ENCODE data around the gene RNF150.

DNA sequence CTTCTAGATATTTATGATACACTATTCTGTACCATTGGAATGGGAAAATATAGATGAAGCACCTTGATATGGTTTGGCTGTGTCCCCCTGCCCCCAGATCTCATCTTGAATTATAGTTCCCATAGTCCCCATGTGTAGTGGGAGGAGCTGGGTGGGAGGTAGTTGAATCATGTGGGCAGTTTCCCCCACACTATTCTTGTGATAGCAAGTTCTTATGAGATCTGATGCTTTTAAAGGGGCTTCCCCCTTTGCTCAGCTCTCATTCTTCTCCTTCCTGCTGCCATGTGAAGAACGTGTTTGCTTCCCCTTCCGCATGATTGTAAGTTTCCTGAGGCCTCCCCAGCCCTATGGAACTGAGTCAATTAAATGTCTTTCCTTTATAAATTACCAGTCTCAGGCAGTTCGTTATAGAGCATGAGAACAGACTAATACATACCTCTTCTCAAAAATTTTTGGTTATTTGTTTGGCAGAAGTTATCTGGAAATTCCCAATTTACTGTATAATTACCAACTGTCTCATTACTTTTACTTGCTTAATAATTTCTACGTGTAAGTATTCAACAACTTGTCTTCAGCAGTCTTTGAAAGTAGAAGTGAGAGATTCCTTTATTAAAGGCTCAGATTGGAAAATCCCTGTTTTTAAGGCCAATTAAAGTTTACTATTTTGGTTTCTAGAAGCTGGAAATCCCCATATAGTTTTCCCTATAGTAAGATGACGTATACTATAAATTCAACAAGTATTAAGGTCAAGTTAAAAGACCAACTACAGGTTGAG lies 152.7 kb downstream of the RNF150 start:
- TF ChIP-seq, protein P1, sequence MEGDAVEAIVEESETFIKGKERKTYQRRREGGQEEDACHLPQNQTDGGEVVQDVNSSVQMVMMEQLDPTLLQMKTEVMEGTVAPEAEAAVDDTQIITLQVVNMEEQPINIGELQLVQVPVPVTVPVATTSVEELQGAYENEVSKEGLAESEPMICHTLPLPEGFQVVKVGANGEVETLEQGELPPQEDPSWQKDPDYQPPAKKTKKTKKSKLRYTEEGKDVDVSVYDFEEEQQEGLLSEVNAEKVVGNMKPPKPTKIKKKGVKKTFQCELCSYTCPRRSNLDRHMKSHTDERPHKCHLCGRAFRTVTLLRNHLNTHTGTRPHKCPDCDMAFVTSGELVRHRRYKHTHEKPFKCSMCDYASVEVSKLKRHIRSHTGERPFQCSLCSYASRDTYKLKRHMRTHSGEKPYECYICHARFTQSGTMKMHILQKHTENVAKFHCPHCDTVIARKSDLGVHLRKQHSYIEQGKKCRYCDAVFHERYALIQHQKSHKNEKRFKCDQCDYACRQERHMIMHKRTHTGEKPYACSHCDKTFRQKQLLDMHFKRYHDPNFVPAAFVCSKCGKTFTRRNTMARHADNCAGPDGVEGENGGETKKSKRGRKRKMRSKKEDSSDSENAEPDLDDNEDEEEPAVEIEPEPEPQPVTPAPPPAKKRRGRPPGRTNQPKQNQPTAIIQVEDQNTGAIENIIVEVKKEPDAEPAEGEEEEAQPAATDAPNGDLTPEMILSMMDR (IDR thresholded peaks at IDR 0.05; ENCODE audit: poor library complexity): no peak
- TF ChIP-seq EZH2 (IDR thresholded peaks at IDR 0.05; ENCODE audit: borderline replicate concordance) (no peak), EZH2phosphoT487 (IDR thresholded peaks at IDR 0.05; ENCODE audit: low read depth, severe bottlenecking, unreplicated experiment) (no peak)
